ENCODE measurements around the gene TAF5L.

GRCh38 chr1:229629261-229629660 lies 3.3 kb upstream of the TAF5L start:
- no peak for TF ChIP-seq BHLHE40 (IDR thresholded peaks at IDR 0.05; ENCODE audit: low read depth, low read length)
- TF ChIP-seq CEBPB (IDR thresholded peaks at IDR 0.05; ENCODE audit: low read depth, low read length): no peak
- TF ChIP-seq CTCF (conservative IDR thresholded peaks at IDR 0.05; ENCODE audit: low read depth, low read length): no peak
- no peak for TF ChIP-seq RFX5 (IDR thresholded peaks at IDR 0.05; ENCODE audit: low read depth, low read length)
- TF ChIP-seq POLR2A (IDR thresholded peaks at IDR 0.05; ENCODE audit: low read depth, low read length): no peak
- no peak for TF ChIP-seq RCOR1 (IDR thresholded peaks at IDR 0.05; ENCODE audit: insufficient replicate concordance, low read length)
- no peak for TF ChIP-seq MAZ (IDR thresholded peaks at IDR 0.05; ENCODE audit: borderline replicate concordance, low read depth, low read length)
- TF ChIP-seq RAD21 (IDR thresholded peaks at IDR 0.05; ENCODE audit: low read length): no peak
- TF ChIP-seq MXI1 (IDR thresholded peaks at IDR 0.05; ENCODE audit: borderline replicate concordance, low read depth, low read length): no peak
- TF ChIP-seq NFE2L2 (IDR thresholded peaks at IDR 0.05; ENCODE audit: low read depth, low read length): no peak
- TF ChIP-seq ELK1 (IDR thresholded peaks at IDR 0.05; ENCODE audit: borderline replicate concordance, low read depth, low read length): no peak
- no peak for TF ChIP-seq MAFK (IDR thresholded peaks at IDR 0.05; ENCODE audit: low read depth, low read length)
